Panc1 (cell line): ENCODE measurements around the gene KRTAP12-3. TPM values are rescaled to one million over a fixed set of nuclear protein-coding genes. Genes with fewer than 3 reads are reported as not detected.
A peak's percentile ranks its signal among the peaks of the same experiment; 100 is the strongest.
"Not testable (repeated sequence)": the region's sequence is repeated elsewhere in the genome, so short reads cannot be mapped to it uniquely, and the experiment has no call there.

Experiments used
- ATAC-seq: fragments of 200-7000 bp; cut with Tn5 transposase; 2 replicates; pipeline ENCODE4 v1.9.1; 2020; ENCODE audit warnings: mild to moderate bottlenecking, moderate library complexity
- BruUV-seq: library from RNA; stranded (reverse); fragments of 400-500 nt; replicated peaks from 2 replicates; lab custom pipeline; 2021; lab: Mats Ljungman, UMichigan
- CTCF ChIA-PET: fragments of 300-600 bp; sonication (Branson Sonifier 250); formaldehyde crosslinking; loops from one replicate; lab custom pipeline; 2022; ENCODE audit warnings: antibody characterized with exemption; lab: Charles Lee
- POLR2A ChIA-PET: fragments of 300-600 bp; sonication (Branson Sonifier 250); formaldehyde crosslinking; loops from one replicate; lab custom pipeline; 2022; ENCODE audit warnings: antibody characterized with exemption; lab: Charles Lee
- DNase-seq: peaks from one replicate; pipeline ENCODE4 v3.0.0-alpha.2; 2010; ENCODE audit warnings: low read depth, low spot score
- H3K27ac ChIP-seq: 2 replicates; pipeline ENCODE4 v1.5.1; 2011; ENCODE audit warnings: mild to moderate bottlenecking, low read length, inconsistent platforms
- H3K27me3 ChIP-seq: fragments of 200-500 bp; sonication (Bioruptor generic); 2 replicates; pipeline ENCODE4 v1.6.0; 2014; ENCODE audit warnings: low read length, inconsistent platforms; ENCODE audit not compliant: control insufficient read depth, insufficient read depth
- H3K36me3 ChIP-seq: fragments of 200-500 bp; sonication (Bioruptor generic); 2 replicates; pipeline ENCODE4 v1.5.1; 2014; ENCODE audit warnings: inconsistent platforms, mild to moderate bottlenecking, low read length, moderate library complexity; ENCODE audit not compliant: control insufficient read depth, insufficient read depth
- H3K4me1 ChIP-seq: 2 replicates; pipeline ENCODE4 v1.5.1; 2011; ENCODE audit warnings: inconsistent platforms, mild to moderate bottlenecking, low read length, moderate library complexity; ENCODE audit not compliant: control insufficient read depth, insufficient read depth
- H3K4me3 ChIP-seq, 2 experiments: 2 replicates each; pipeline ENCODE4 v1.5.1; 2011 to 2012; ENCODE audit warnings: low read depth in 2 of 2, low read length in 2 of 2, mild to moderate bottlenecking in 2 of 2, inconsistent platforms in 1 of 2, moderate library complexity in 1 of 2
- H3K9me3 ChIP-seq: fragments of 200-500 bp; sonication (Bioruptor generic); 2 replicates; pipeline ENCODE4 v1.5.1; 2014; ENCODE audit warnings: low read depth, mild to moderate bottlenecking, inconsistent platforms, low read length, moderate library complexity; ENCODE audit not compliant: control insufficient read depth, insufficient read depth
- POLR2AphosphoS5 ChIP-seq: IDR thresholded peaks from 2 replicates; pipeline ENCODE4 v1.6.1; 2012; ENCODE audit warnings: mild to moderate bottlenecking, low read depth, low read length, moderate library complexity
- REST ChIP-seq, 2 experiments: IDR thresholded peaks; 2 replicates each; pipeline ENCODE4 v1.6.1; 2011 to 2012; ENCODE audit warnings: low read depth in 2 of 2, control low read depth in 1 of 2, low read length in 1 of 2, mild to moderate bottlenecking in 1 of 2, moderate library complexity in 1 of 2; ENCODE audit not compliant: insufficient read depth in 1 of 2
- SIN3A ChIP-seq: IDR thresholded peaks from 2 replicates; pipeline ENCODE4 v1.6.1; 2012; ENCODE audit warnings: low read depth, mild to moderate bottlenecking, low read length, moderate library complexity, borderline replicate concordance; ENCODE audit not compliant: insufficient read depth
- TCF7L2 ChIP-seq: IDR thresholded peaks from 2 replicates; pipeline ENCODE4 v1.6.1; 2011; ENCODE audit warnings: mild to moderate bottlenecking, low read depth, low read length, inconsistent platforms
- in situ Hi-C: cut with HindIII; loops from 2 replicates; pipeline ENCODE4 v1.10.0; 2016; ENCODE audit warnings: low sequenced_read_pairs, low pct_unique_long_range_greater_than_20kb
- intact Hi-C: fragments of 100-400 bp; cut with micrococcal nuclease; formaldehyde crosslinking; loops from one replicate; pipeline ENCODE4 v1.10.0; 2022; ENCODE audit not compliant: unreplicated experiment
- total RNA-seq: library from RNA; stranded (reverse); gene quantifications from one replicate; pipeline ENCODE4 v1.2.1, GENCODE V29; 2021; ENCODE audit not compliant: unreplicated experiment
- TF ChIP-seq, protein P1 (sequence below): fragments of 450-650 bp; IDR thresholded peaks from 2 replicates; pipeline ENCODE4 v1.5.1; 2017; ENCODE audit warnings: mild to moderate bottlenecking

The KRTAP12-3 gene
- total RNA-seq, 1 experiment from 2014 or later = not detected

GRCh38 chr21:44637018-44637850 is 20.5 kb upstream of the KRTAP12-3 start, which contains the start of gene KRTAP10-10:
TSS of gene KRTAP10-10 (plus strand) at chr21:44637356. CDS start at chr21:44637418, 62 bp downstream.
- H3K4me1 ChIP-seq = no peaks in the 10 kb centered on the region
- ATAC-seq (peak; percentile 60), DNase-seq (no peak)
- H3K27me3 ChIP-seq = no peaks in the 10 kb centered on the region
- no peaks in the 10 kb centered on the region for H3K9me3 ChIP-seq
- POLR2A ChIA-PET = no interaction called here
- no peak within 1 kb of the TSS for H3K4me3 ChIP-seq
- no peaks in the 10 kb centered on the region for H3K36me3 ChIP-seq
- intact Hi-C loops (no loop called here), in situ Hi-C loops (no loop called here)
- no peak within 1 kb of the TSS for H3K27ac ChIP-seq
- no TSS peak for BruUV-seq
- no peak for TF ChIP-seq REST (IDR thresholded peaks at IDR 0.05; ENCODE audit: insufficient read depth in 1 of 2, low read depth in 2 of 2, low read length in 1 of 2)
- TF ChIP-seq SIN3A = no peak
- TF ChIP-seq, protein P1, sequence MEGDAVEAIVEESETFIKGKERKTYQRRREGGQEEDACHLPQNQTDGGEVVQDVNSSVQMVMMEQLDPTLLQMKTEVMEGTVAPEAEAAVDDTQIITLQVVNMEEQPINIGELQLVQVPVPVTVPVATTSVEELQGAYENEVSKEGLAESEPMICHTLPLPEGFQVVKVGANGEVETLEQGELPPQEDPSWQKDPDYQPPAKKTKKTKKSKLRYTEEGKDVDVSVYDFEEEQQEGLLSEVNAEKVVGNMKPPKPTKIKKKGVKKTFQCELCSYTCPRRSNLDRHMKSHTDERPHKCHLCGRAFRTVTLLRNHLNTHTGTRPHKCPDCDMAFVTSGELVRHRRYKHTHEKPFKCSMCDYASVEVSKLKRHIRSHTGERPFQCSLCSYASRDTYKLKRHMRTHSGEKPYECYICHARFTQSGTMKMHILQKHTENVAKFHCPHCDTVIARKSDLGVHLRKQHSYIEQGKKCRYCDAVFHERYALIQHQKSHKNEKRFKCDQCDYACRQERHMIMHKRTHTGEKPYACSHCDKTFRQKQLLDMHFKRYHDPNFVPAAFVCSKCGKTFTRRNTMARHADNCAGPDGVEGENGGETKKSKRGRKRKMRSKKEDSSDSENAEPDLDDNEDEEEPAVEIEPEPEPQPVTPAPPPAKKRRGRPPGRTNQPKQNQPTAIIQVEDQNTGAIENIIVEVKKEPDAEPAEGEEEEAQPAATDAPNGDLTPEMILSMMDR = no peak
- TF ChIP-seq TCF7L2 = no peak
- no peak for TF ChIP-seq POLR2AphosphoS5
- CTCF ChIA-PET = no interaction called here

DNA sequence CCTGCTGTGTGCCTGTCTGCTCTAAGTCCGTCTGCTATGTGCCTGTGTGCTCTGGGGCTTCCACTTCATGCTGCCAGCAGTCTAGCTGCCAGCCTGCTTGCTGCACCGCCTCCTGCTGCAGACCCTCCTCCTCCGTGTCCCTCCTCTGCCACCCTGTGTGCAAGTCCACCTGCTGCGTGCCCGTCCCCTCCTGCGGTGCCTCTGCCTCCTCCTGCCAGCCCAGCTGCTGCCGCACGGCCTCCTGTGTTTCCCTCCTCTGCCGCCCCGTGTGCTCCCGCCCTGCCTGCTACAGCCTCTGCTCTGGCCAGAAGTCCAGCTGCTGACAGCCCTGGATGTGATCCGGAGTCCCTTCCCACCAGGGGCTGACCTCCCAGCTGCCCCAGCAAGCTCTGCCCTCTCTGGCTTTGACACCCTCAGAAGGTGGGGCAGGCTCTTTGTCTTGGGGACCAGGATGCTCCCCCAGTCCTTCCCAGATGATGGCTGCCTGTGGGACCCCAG is 19.8 kb upstream of the KRTAP12-3 start:
- H3K9me3 ChIP-seq, intact Hi-C loops, H3K27me3 ChIP-seq, DNase-seq, POLR2A ChIA-PET, CTCF ChIA-PET, H3K27ac ChIP-seq, H3K4me1 ChIP-seq, in situ Hi-C loops, H3K36me3 ChIP-seq, H3K4me3 ChIP-seq, BruUV-seq: not testable (repeated sequence)
- peak; percentile 65 for ATAC-seq

DNA sequence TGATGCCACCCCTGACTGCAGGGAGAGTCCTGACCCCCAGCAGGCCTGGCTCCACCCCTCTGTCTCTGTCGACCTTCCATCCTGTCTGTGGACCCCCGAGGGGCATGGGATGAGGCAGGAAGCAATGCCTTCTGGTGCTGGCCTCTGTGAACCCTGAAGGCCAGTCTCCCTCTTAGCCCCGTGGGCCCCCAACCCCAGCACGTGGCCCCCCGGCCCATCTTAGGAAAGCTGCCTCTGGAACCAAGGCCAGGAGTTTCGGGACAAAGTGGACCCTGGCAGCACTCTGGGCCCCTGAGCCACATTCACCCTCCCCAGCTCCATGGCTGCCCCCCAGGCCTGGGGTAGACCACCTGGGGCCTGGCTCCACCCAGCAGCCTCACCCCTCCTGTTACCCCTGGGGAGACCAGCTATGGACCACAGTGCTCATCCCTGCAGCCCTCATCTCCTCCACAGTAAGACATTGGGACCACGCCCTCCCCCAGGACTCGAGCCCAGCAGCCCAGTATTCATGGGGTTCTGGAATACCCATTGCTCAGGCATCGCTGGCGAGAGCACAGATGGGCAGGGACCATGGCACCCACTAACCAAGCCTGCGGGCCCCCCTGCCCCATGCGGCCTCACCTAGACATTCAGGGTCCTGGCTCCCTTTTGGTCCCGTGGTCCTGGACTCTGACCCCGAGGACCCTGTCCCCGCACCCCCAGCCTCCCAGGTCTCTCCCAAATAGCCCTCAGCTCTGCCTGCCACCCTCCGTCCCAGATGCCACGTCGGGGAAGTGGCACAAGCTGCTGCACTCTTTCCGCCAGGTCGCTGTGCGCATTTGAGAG is 19.0 kb upstream of the KRTAP12-3 start:
- DNase-seq, H3K27me3 ChIP-seq, H3K36me3 ChIP-seq, H3K27ac ChIP-seq, BruUV-seq, intact Hi-C loops, POLR2A ChIA-PET, H3K4me1 ChIP-seq, H3K9me3 ChIP-seq, H3K4me3 ChIP-seq, ATAC-seq, in situ Hi-C loops: not testable (repeated sequence)
- CTCF ChIA-PET = interaction anchor here (0.6 kb wide), 1 partner anchor 278 kb away, joined by 4 read pairs; no protein-coding TSS in a partner anchor
